IMR-90 (cell line): ENCODE results near the gene APPL2. TPM values are rescaled to one million over a fixed set of nuclear protein-coding genes. Genes with fewer than 3 reads are reported as not detected.

Experiments
- ATAC-seq: fragments of 200-7000 bp; cut with Tn5 transposase; 2 replicates; pipeline ENCODE4 v1.9.1; 2020; ENCODE audit warnings: low read depth, mild to moderate bottlenecking, moderate library complexity
- BruUV-seq: library from RNA; stranded (reverse); fragments of 400-500 nt; replicated peaks from 2 replicates; lab custom pipeline; 2021; lab: Mats Ljungman, UMichigan
- CTCF ChIA-PET: fragments of 300-600 bp; formaldehyde crosslinking; extraction: SDS; loops from one replicate; lab custom pipeline; 2021; ENCODE audit warnings: antibody characterized with exemption; lab: Yijun Ruan, JAX
- POLR2A ChIA-PET: fragments of 300-600 bp; sonication (Branson Sonifier 250); formaldehyde crosslinking; loops from one replicate; lab custom pipeline; 2022; ENCODE audit warnings: antibody characterized with exemption; ENCODE audit not compliant: unreplicated experiment; lab: Charles Lee
- DNase-seq: peaks from one replicate; pipeline ENCODE4 v3.0.0; 2013
- H2AFZ ChIP-seq: replicated peaks from 2 replicates; pipeline ENCODE3; 2013; ENCODE audit warnings: low read length, mild to moderate bottlenecking; ENCODE audit not compliant: poor library complexity
- H2AK5ac ChIP-seq: 2 replicates; pipeline ENCODE4 v1.6.1; 2013; ENCODE audit warnings: low read depth, low read length, inconsistent platforms
- H2AK9ac ChIP-seq: replicated peaks from 2 replicates; pipeline ENCODE3; 2013; ENCODE audit warnings: mild to moderate bottlenecking, low read depth, low read length, moderate library complexity; ENCODE audit not compliant: poor library complexity
- H2BK120ac ChIP-seq: 2 replicates; pipeline ENCODE4 v1.6.1; 2013; ENCODE audit warnings: low read depth, low read length, inconsistent platforms
- H2BK15ac ChIP-seq: 3 replicates; pipeline ENCODE4 v1.6.1; 2013; ENCODE audit warnings: low read depth, low read length, inconsistent platforms
- H2BK20ac ChIP-seq: 2 replicates; pipeline ENCODE4 v1.6.1; 2013; ENCODE audit warnings: low read depth, mild to moderate bottlenecking, inconsistent platforms, low read length, moderate library complexity
- H2BK5ac ChIP-seq: 2 replicates; pipeline ENCODE4 v1.6.1; 2013; ENCODE audit warnings: mild to moderate bottlenecking, low read depth, low read length, inconsistent platforms; ENCODE audit not compliant: poor library complexity, severe bottlenecking
- H3K14ac ChIP-seq: replicated peaks from 2 replicates; pipeline ENCODE4 v1.6.1; 2013; ENCODE audit warnings: low read depth, low read length, inconsistent platforms
- H3K18ac ChIP-seq: 2 replicates; pipeline ENCODE4 v1.6.1; 2013; ENCODE audit warnings: low read depth, low read length, control low read depth
- H3K23ac ChIP-seq: 2 replicates; pipeline ENCODE4 v1.6.1; 2013; ENCODE audit warnings: low read depth, low read length, inconsistent platforms
- H3K27ac ChIP-seq: 2 replicates; pipeline ENCODE4 v1.5.1; 2013; ENCODE audit warnings: mild to moderate bottlenecking, control low read depth, low read length; ENCODE audit not compliant: insufficient read depth
- H3K27me3 ChIP-seq: 2 replicates; pipeline ENCODE4 v1.6.1; 2013; ENCODE audit warnings: low read length; ENCODE audit not compliant: control insufficient read depth, insufficient read depth
- H3K36me3 ChIP-seq: 2 replicates; pipeline ENCODE4 v1.6.1; 2013; ENCODE audit warnings: low read length, mixed read lengths; ENCODE audit not compliant: control insufficient read depth, insufficient read depth
- H3K4ac ChIP-seq: 2 replicates; pipeline ENCODE4 v1.6.1; 2013; ENCODE audit warnings: low read depth, low read length, inconsistent platforms
- H3K4me1 ChIP-seq: 2 replicates; pipeline ENCODE4 v1.6.1; 2013; ENCODE audit warnings: low read length, mixed read lengths; ENCODE audit not compliant: control insufficient read depth, insufficient read depth
- H3K4me2 ChIP-seq: 2 replicates; pipeline ENCODE4 v1.6.1; 2013; ENCODE audit warnings: low read depth, mild to moderate bottlenecking, control low read depth, low read length, moderate library complexity
- H3K4me3 ChIP-seq: 2 replicates; pipeline ENCODE4 v1.5.1; 2013; ENCODE audit warnings: low read depth, mild to moderate bottlenecking, control low read depth, low read length, moderate library complexity; ENCODE audit not compliant: insufficient read depth
- H3K56ac ChIP-seq: 2 replicates; pipeline ENCODE4 v1.6.1; 2013; ENCODE audit warnings: low read length, inconsistent platforms; ENCODE audit not compliant: insufficient read depth; ENCODE audit errors: extremely low read depth
- H3K79me1 ChIP-seq, 2 experiments: 2 replicates each; pipeline ENCODE4 v1.6.1; 2013; ENCODE audit warnings: low read length in 2 of 2, inconsistent platforms in 1 of 2, low read depth in 1 of 2
- H3K9ac ChIP-seq: 2 replicates; pipeline ENCODE4 v1.6.1; 2013; ENCODE audit warnings: low read depth, low read length, control low read depth
- H3K9me1 ChIP-seq: 2 replicates; pipeline ENCODE4 v1.6.1; 2013; ENCODE audit warnings: low read length, inconsistent platforms; ENCODE audit not compliant: insufficient read depth
- H3K9me3 ChIP-seq: 2 replicates; pipeline ENCODE4 v1.6.1; 2013; ENCODE audit warnings: low read length; ENCODE audit not compliant: control insufficient read depth, insufficient read depth
- H4K20me1 ChIP-seq: 2 replicates; pipeline ENCODE4 v1.6.1; 2013; ENCODE audit warnings: low read length, inconsistent platforms; ENCODE audit not compliant: insufficient read depth
- H4K5ac ChIP-seq: 2 replicates; pipeline ENCODE4 v1.6.1; 2013; ENCODE audit warnings: mild to moderate bottlenecking, low read depth, low read length, control low read depth
- H4K8ac ChIP-seq, 2 experiments: 2 replicates each; pipeline ENCODE4 v1.6.1; 2013; ENCODE audit warnings: low read depth in 2 of 2, low read length in 2 of 2, control low read depth in 1 of 2, inconsistent platforms in 1 of 2
- H4K91ac ChIP-seq: 2 replicates; pipeline ENCODE4 v1.6.1; 2013; ENCODE audit warnings: low read depth, low read length, inconsistent platforms; ENCODE audit not compliant: insufficient read depth
- BHLHE40 ChIP-seq: fragments of 150-350 bp; IDR thresholded peaks from 2 replicates; pipeline ENCODE4 v1.6.1; 2016; ENCODE audit warnings: mild to moderate bottlenecking, low read depth, low read length
- CEBPB ChIP-seq: IDR thresholded peaks from 2 replicates; pipeline ENCODE4 v1.6.1; 2012; ENCODE audit warnings: low read depth, low read length, improper control_type of control experiment
- CHD1 ChIP-seq: IDR thresholded peaks from 2 replicates; pipeline ENCODE4 v1.6.1; 2012; ENCODE audit warnings: low read depth, low read length, improper control_type of control experiment
- CTCF ChIP-seq: conservative IDR thresholded peaks from 2 replicates; pipeline ENCODE4 v1.5.1; 2012; ENCODE audit warnings: mild to moderate bottlenecking, low read depth, low read length, improper control_type of control experiment
- ELK1 ChIP-seq: fragments of 150-350 bp; IDR thresholded peaks from 2 replicates; pipeline ENCODE4 v1.6.1; 2016; ENCODE audit warnings: low read depth, mild to moderate bottlenecking, low read length, moderate library complexity, borderline replicate concordance
- FOS ChIP-seq: fragments of 150-350 bp; IDR thresholded peaks from 2 replicates; pipeline ENCODE4 v1.6.1; 2016; ENCODE audit warnings: low read depth, low read length
- MAFK ChIP-seq: IDR thresholded peaks from 2 replicates; pipeline ENCODE4 v1.6.1; 2012; ENCODE audit warnings: low read depth, low read length, improper control_type of control experiment
- MAZ ChIP-seq: IDR thresholded peaks from 2 replicates; pipeline ENCODE4 v1.6.1; 2012; ENCODE audit warnings: low read depth, mild to moderate bottlenecking, low read length, improper control_type of control experiment, moderate library complexity, borderline replicate concordance
- MXI1 ChIP-seq: IDR thresholded peaks from 2 replicates; pipeline ENCODE4 v1.6.1; 2012; ENCODE audit warnings: low read depth, mild to moderate bottlenecking, low read length, moderate library complexity, borderline replicate concordance
- NFE2L2 ChIP-seq: fragments of 150-350 bp; IDR thresholded peaks from 2 replicates; pipeline ENCODE4 v1.6.1; 2016; ENCODE audit warnings: low read depth, mild to moderate bottlenecking, low read length
- POLR2A ChIP-seq: IDR thresholded peaks from 2 replicates; pipeline ENCODE4 v1.6.1; 2012; ENCODE audit warnings: mild to moderate bottlenecking, low read depth, low read length
- RAD21 ChIP-seq: IDR thresholded peaks from 2 replicates; pipeline ENCODE4 v1.6.1; 2012; ENCODE audit warnings: low read length, improper control_type of control experiment
- RCOR1 ChIP-seq: IDR thresholded peaks from 2 replicates; pipeline ENCODE4 v1.6.1; 2012; ENCODE audit warnings: mild to moderate bottlenecking, low read length, improper control_type of control experiment; ENCODE audit not compliant: insufficient replicate concordance
- RFX5 ChIP-seq: IDR thresholded peaks from 2 replicates; pipeline ENCODE4 v1.8.0; 2012; ENCODE audit warnings: low read depth, mild to moderate bottlenecking, low read length, moderate library complexity
- SMC3 ChIP-seq: fragments of 150-350 bp; IDR thresholded peaks from 2 replicates; pipeline ENCODE4 v1.6.1; 2016; ENCODE audit warnings: low read depth, mild to moderate bottlenecking, antibody characterized with exemption, low read length, moderate library complexity
- USF2 ChIP-seq: fragments of 150-350 bp; IDR thresholded peaks from 2 replicates; pipeline ENCODE4 v1.6.1; 2017; ENCODE audit warnings: mild to moderate bottlenecking, antibody characterized with exemption, low read length, low read depth
- WGBS, 2 experiments: methylation state at CpG; one replicate each; pipeline versions ENCODE4 v1.1.5 to v1.1.7; 2013; ENCODE audit warnings: missing lambda C conversion rate in 2 of 2; ENCODE audit not compliant: insufficient read length in 1 of 2; ENCODE audit errors: extremely low coverage in 2 of 2; 5-methylcytosine and 5-hydroxymethylcytosine counted together
- dilution Hi-C: fragments of 300-500 bp; cut with HindIII; formaldehyde crosslinking; loops from one replicate; pipeline ENCODE4 v1.14.3; 2018; ENCODE audit warnings: low sequenced_read_pairs; ENCODE audit not compliant: unreplicated experiment
- in situ Hi-C: fragments of 300-500 bp; cut with MboI; formaldehyde crosslinking; loops from 3 replicates; pipeline ENCODE4 v1.14.3; 2019; ENCODE audit warnings: low sequenced_read_pairs, inconsistent platforms, mixed read lengths
- intact Hi-C: fragments of 100-400 bp; cut with micrococcal nuclease; formaldehyde crosslinking; loops from 2 replicates; pipeline ENCODE4 v1.10.0; 2022
- polyA plus RNA-seq, 3 experiments: library from polyadenylated mRNA; depleted of rRNA; stranded (reverse); fragments of >200 nt; gene quantifications; 2 replicates each; pipeline ENCODE4 v1.2.3, GENCODE V29; 2012; ENCODE audit warnings: low replicate concordance in 1 of 3
- total RNA-seq: library from RNA; depleted of rRNA; stranded (reverse); fragments of >200 nt; gene quantifications from 2 replicates; pipeline ENCODE4 v1.2.3, GENCODE V29; 2012

Gene APPL2
- total and polyA plus RNA-seq, 2 of the 4 experiments (the other 2 are of a cell fraction) = 42.3 to 65.8 TPM

GRCh38 chr12:105162174-105162573 is 73.8 kb downstream of the APPL2 start:
- dilution Hi-C loops = no loop called here
- Histone ChIP-seq H3K9ac (no peak overlapping the region), H3K4me3 (no peak overlapping the region), H3K9me3 (no peaks in the 10 kb centered on the region), H3K4me2 (no peak overlapping the region), H2AK9ac (no peak overlapping the region), H3K4me1 (peaks cover 4% of the 10 kb centered on the region), H3K27me3 (no peaks in the 10 kb centered on the region), H3K4ac (no peak overlapping the region), H2BK5ac (no peak overlapping the region), H4K5ac (no peak overlapping the region), H4K20me1 (no peaks in the 10 kb centered on the region; the same call in 1 of the 2 replicates), H4K91ac (no peak overlapping the region), H4K8ac (no peak overlapping the region), H3K79me1 (peaks cover 0 to 12% of the 10 kb centered on the region in 2 experiments; a peak in 1 of 4 replicates), H2AFZ (no peak overlapping the region), H3K18ac (no peak overlapping the region), H2AK5ac (no peak overlapping the region), H3K23ac (no peak overlapping the region), H2BK120ac (no peak overlapping the region), H2BK20ac (no peak overlapping the region), H3K27ac (no peak overlapping the region), H2BK15ac (no peak overlapping the region), H3K36me3 (peaks cover 38% of the 10 kb centered on the region), H3K9me1 (peaks cover 2% of the 10 kb centered on the region; the same call in 1 of the 2 replicates), H3K14ac (no peak overlapping the region), H3K56ac (no peak overlapping the region)
- ChIA-PET CTCF (no interaction called here), POLR2A (no interaction called here)
- DNase-seq (no peak), ATAC-seq (no peak)
- intact Hi-C loops = loop anchor here (5.0 kb wide), 1 partner anchor 35 kb away; no protein-coding TSS in a partner anchor
- BruUV-seq = no TSS peak
- in situ Hi-C loops = no loop called here
- TF ChIP-seq SMC3 (no peak), MAZ (no peak), CEBPB (no peak), MXI1 (no peak), RCOR1 (no peak), FOS (no peak), ELK1 (no peak), POLR2A (no peak), RAD21 (no peak), MAFK (no peak), BHLHE40 (no peak), NFE2L2 (no peak), CTCF (no peak), CHD1 (no peak), USF2 (no peak), RFX5 (no peak)
- WGBS, 2 experiments = 100% methylated on average over 1 of the region's 3 CpGs; no CpG with 5 or more reads in 1 of the 2 experiments
